SKM-1 (cell line): ENCODE data around the gene RAPGEF3.

Source experiments
- DNase-seq: peaks from one replicate; lab custom pipeline; 2025; ENCODE audit not compliant: unreplicated experiment; lab: John Stamatoyannopoulos, UW

The RAPGEF3 gene, protein sequence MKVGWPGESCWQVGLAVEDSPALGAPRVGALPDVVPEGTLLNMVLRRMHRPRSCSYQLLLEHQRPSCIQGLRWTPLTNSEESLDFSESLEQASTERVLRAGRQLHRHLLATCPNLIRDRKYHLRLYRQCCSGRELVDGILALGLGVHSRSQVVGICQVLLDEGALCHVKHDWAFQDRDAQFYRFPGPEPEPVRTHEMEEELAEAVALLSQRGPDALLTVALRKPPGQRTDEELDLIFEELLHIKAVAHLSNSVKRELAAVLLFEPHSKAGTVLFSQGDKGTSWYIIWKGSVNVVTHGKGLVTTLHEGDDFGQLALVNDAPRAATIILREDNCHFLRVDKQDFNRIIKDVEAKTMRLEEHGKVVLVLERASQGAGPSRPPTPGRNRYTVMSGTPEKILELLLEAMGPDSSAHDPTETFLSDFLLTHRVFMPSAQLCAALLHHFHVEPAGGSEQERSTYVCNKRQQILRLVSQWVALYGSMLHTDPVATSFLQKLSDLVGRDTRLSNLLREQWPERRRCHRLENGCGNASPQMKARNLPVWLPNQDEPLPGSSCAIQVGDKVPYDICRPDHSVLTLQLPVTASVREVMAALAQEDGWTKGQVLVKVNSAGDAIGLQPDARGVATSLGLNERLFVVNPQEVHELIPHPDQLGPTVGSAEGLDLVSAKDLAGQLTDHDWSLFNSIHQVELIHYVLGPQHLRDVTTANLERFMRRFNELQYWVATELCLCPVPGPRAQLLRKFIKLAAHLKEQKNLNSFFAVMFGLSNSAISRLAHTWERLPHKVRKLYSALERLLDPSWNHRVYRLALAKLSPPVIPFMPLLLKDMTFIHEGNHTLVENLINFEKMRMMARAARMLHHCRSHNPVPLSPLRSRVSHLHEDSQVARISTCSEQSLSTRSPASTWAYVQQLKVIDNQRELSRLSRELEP

DNA sequence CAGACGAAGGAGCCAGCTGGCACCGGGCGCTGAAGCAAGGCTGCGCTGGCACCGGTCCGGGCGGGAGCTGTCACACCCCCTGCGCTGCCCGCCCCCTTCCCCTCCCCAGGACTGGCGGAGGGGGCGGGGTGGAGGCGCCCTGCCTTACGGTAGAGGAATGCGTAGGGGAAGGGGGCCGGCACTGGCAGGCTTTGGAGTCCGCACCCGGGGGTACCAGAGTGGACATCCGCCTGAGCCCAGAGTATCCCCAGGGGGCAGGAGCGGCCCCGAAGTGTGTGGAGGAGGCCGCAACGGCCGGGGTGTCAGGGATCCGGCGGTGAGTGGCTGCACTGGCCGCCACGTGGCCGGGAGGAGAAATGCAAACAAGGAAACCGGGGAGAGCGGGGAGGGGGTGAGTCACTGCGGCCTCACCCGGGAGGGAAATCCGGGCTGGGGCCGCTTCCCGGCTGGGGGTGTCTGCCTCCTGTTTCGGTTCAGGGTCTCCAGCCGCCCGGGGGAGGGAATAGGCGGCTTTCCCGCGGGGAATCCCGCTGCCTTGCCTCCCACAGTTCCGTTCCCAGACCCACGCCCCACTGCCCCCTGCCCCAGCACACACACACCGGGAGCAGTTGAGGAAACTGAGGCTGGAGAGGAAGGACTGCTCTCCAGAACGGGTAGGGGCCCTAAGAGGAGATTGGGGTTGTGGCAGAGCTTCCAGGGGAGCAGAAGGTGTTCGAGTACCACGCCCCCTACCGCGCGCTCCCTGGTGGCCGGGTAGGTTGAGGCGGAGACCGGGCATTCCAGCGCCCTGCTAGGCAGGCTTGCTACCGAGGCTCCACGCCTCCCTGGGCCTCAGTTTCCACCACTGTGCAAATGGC is at the start of gene RAPGEF3:
TSS of gene RAPGEF3 (minus strand) at position 47 of the 857 bp plus-strand sequence. CDS start 324 bp downstream, outside the sequence.
- no peak for DNase-seq

GRCh38 chr12:47808050-47808449 is 49.4 kb upstream of the RAPGEF3 start:
- DNase-seq = no peak

- no peak for DNase-seq
Measured at GRCh38 chr12:47807338-47807737, 48.7 kb upstream of the RAPGEF3 start.

GRCh38 chr12:47805417-47805816 is 46.7 kb upstream of the RAPGEF3 start:
- no peak for DNase-seq

GRCh38 chr12:47804171-47804570 is 45.5 kb upstream of the RAPGEF3 start:
- DNase-seq = no peak

- DNase-seq = no peak
Measured at GRCh38 chr12:47803191-47803875, 44.7 kb upstream of the RAPGEF3 start.

- DNase-seq = no peak
Measured at GRCh38 chr12:47802312-47802711, 43.6 kb upstream of the RAPGEF3 start.

DNA sequence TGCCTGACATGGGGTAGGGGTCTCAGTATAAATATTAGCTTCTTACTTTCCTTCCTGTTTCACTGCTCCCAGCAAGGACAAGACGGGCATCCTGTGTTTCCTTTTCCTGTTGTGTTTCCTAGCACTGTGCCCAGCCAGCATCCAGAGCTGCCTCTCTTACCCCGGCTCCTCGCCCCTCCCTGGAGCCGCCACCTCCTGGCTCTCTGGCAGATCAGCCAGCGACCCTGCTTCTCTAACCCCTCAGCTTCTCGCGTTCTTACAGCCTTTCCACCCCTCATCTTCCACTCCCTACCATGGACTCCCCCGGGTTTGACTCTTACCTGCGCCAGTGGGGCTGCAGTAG is 43.2 kb upstream of the RAPGEF3 start:
- DNase-seq = no peak

- DNase-seq = no peak
Measured at GRCh38 chr12:47801170-47801903, 42.7 kb upstream of the RAPGEF3 start.

DNA sequence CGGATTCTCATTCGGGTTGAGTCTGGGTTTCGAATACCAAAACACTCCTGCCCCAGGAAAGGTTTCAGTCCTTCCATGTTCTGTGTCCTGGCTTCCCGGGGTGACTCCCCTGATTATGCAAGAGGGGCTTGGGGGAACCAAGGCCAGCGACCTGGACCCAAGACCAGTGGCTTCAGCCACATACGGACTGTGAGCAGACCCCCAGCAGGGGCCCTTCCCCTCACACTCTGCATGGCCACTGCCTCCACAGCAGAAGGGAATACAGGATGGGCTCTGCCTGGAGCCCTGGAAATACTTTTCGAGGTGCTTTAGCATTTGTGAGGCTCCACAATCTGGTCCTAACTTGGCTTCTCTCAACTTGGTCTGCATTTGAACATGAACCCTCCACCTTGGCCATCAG is 41.9 kb upstream of the RAPGEF3 start:
- DNase-seq = no peak

- DNase-seq = no peak
Measured at GRCh38 chr12:47799357-47799955, 40.8 kb upstream of the RAPGEF3 start.

DNA sequence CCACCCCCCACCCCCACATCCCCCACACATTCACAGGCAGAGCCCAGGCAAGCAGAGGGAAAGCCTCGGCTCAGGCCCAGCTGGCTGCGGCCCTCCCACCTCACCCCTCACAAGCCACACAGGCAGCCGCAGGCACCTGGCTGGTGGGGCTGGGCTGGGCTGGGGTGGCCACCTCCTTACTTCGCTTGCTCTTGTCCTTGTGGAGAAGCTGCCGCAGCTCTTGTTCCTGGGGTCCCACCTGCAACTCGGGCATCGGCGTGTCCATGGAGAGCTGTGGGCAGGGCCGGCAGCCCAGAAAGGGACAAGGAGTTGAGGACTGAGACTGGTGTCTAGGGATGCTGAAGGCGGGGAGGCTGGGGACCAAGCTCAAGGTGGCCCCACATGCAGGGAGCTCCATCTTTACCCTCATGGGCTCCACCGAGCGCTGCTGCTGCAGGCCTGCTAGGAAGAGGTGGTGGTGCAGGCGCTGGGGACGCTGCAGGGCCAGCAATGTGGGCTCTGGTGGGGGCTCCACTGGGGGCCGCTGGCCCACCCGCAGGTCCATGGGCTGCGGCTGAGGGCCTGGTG is 39.8 kb upstream of the RAPGEF3 start:
- DNase-seq = no peak

- DNase-seq = no peak
Measured at GRCh38 chr12:47797441-47797840, 38.8 kb upstream of the RAPGEF3 start.

DNA sequence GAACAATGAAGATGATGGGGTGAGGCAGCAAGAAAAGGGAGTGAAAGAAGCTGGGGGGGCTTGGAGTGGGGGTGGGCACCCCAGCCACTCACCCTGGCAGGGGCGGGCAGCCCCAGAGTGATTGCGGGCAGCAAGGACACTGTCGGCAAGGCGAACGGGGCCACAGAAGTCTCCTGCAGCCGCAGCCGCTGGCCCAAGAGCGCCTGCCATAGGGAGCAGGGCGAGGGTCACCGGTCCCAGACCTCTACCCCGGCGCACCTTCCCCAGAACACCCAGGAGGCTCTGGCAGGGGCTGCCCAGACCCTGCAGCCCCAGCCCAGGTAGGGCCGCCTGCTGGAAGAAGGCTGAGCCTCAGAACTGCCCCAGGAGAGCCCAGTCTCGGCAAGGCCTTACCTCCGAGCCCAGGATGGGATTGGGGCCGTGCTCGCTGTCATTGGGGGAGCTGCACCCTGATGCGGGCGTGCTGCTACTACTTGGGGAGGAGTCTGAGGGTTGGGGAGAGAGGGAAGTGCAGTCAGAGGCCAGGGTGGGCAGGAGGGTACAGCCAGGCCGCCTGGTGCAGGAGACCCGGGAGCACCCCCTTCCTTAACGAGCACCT is 37.2 kb upstream of the RAPGEF3 start:
- no peak for DNase-seq

DNA sequence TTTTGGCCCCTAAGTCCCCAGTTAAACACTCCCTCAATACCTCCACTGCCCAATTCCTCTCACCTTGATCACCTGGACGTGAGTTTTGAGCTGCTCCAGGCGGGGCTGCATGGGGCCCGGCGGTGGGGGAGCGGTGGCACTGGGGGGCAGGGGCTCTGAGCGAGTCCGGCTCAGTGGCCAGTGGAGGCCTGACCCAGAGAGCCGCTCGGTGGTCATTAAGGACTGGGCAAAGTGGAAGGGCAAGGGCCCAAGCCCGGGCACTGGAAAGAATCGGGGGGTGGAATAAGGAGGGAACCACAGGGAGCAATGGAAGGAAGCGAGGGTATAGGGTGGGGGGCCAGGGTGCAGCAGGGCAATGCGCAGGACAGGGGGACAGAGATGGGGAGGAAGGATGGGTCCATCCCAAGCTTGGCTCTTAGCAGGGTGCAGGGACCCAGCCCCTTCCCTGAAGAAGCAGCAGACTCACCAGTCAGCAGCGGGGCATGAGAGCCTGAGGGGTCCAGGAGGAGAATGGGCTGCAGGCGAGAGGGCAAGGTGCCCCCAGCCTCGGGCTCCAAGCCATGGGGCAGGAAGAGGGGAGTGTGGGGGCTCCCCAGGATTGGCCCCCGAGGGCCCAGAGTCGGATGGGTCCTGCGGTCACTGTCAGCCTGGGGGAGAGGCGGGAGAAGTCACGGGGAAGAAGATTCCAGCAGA is 36.6 kb upstream of the RAPGEF3 start:
- DNase-seq = no peak

- DNase-seq = no peak
Measured at GRCh38 chr12:47794679-47795078, 36.0 kb upstream of the RAPGEF3 start.

- DNase-seq = no peak
Measured at GRCh38 chr12:47793015-47793681, 34.5 kb upstream of the RAPGEF3 start.

- no peak for DNase-seq
Measured at GRCh38 chr12:47791874-47792273, 33.2 kb upstream of the RAPGEF3 start.
